Neural crest cell (in vitro differentiated cells): ENCODE measurements around the gene FARP1. TPM values are rescaled to one million over a fixed set of nuclear protein-coding genes. Genes with fewer than 3 reads are reported as not detected.

Experiments
- DNase-seq: peaks from one replicate; pipeline ENCODE4 v3.0.0; 2021; ENCODE audit warnings: low read depth, mixed read lengths, low spot score
- H3K27ac Mint-ChIP-seq: one replicate; pipeline ENCODE4 v1.8.0; 2021; ENCODE audit warnings: mild to moderate bottlenecking, mixed read lengths; ENCODE audit not compliant: unreplicated experiment
- H3K27me3 Mint-ChIP-seq: 2 replicates; pipeline ENCODE4 v1.8.0; 2021; ENCODE audit warnings: low read depth, mild to moderate bottlenecking, mixed read lengths
- H3K36me3 Mint-ChIP-seq: 2 replicates; pipeline ENCODE4 v1.8.0; 2021; ENCODE audit warnings: low read depth, mild to moderate bottlenecking, mixed read lengths
- H3K4me1 Mint-ChIP-seq: 2 replicates; pipeline ENCODE4 v1.8.0; 2021; ENCODE audit warnings: mixed read lengths
- H3K4me3 Mint-ChIP-seq: one replicate; pipeline ENCODE4 v1.8.0; 2021; ENCODE audit warnings: mild to moderate bottlenecking, mixed read lengths
- H3K9me3 Mint-ChIP-seq: 2 replicates; pipeline ENCODE4 v1.8.0; 2021; ENCODE audit warnings: mixed read lengths
- microRNA-seq: library from miRNA; unstranded; fragments of <30 nt; microRNA quantifications from one replicate; pipeline ENCODE4, GENCODE V29; 2020
- total RNA-seq: library from RNA; stranded (reverse); gene quantifications from 2 replicates; pipeline ENCODE4 v1.2.1, GENCODE V29; 2021
- TF ChIP-seq, protein P1 (sequence below): fragments of 200-600 bp; sonication (generic); conservative IDR thresholded peaks from 2 replicates; pipeline ENCODE4 v1.5.0; 2021; ENCODE audit warnings: antibody characterized with exemption, mild to moderate bottlenecking

The FARP1 gene
- total RNA-seq, 1 donor from 2014 or later = 138 TPM

DNA sequence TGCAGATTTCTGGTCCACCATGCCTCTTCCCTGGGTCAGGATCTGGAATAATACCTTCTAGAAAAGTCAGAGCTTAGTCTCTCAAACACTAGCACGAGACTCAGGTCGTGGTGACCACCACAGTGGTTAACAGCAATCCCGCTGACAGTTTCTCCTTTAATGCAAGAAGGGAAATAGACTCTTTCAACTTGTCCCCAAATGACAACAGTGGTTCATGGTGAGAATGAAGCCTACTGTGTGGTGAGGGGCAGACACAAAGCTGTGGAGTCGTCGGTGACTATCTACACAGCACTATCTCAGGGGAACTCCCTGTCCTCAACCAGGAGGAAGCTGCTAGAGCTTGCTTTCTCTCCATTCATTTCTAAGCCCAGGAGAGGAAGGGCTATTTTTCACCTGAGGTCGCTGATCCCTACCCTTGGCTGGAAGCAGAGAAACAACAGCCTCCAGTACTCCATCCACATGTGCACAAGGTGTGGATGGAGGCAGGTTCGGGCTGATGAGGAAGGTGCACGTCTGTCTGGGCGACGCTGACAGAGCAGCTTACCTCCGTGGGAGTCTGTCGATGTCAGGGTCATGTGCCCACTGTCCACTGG lies 361.6 kb downstream of the FARP1 start:
- H3K9me3 Mint-ChIP-seq = no peaks in the 10 kb centered on the region
- H3K27me3 Mint-ChIP-seq = no peaks in the 10 kb centered on the region
- no peak for DNase-seq
- no peak overlapping the region for H3K27ac Mint-ChIP-seq
- no peaks in the 10 kb centered on the region for H3K36me3 Mint-ChIP-seq
- H3K4me3 Mint-ChIP-seq = no peak overlapping the region
- TF ChIP-seq, protein P1, sequence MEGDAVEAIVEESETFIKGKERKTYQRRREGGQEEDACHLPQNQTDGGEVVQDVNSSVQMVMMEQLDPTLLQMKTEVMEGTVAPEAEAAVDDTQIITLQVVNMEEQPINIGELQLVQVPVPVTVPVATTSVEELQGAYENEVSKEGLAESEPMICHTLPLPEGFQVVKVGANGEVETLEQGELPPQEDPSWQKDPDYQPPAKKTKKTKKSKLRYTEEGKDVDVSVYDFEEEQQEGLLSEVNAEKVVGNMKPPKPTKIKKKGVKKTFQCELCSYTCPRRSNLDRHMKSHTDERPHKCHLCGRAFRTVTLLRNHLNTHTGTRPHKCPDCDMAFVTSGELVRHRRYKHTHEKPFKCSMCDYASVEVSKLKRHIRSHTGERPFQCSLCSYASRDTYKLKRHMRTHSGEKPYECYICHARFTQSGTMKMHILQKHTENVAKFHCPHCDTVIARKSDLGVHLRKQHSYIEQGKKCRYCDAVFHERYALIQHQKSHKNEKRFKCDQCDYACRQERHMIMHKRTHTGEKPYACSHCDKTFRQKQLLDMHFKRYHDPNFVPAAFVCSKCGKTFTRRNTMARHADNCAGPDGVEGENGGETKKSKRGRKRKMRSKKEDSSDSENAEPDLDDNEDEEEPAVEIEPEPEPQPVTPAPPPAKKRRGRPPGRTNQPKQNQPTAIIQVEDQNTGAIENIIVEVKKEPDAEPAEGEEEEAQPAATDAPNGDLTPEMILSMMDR = no peak
- H3K4me1 Mint-ChIP-seq = peaks cover 76% of the 10 kb centered on the region

Small RNA genes within 50 kb of the gene (microRNA-seq; reads per million reads assigned to microRNA genes)
- 2.4 reads per million for gene MIR3170

Other genes with a start within 250 kb of the FARP1 start
- gene IPO5, start 189.4 kb upstream of the FARP1 start, total RNA-seq = 249 and 251 TPM in 2 replicates
- not detected in 2 replicates for gene RNF113B, start 34.2 kb downstream of the FARP1 start, total RNA-seq